B cell (primary cell): ENCODE data around the gene EEA1. TPM values are rescaled to one million over a fixed set of nuclear protein-coding genes. Genes with fewer than 3 reads are reported as not detected.
"Not testable (repeated sequence)": the region's sequence is repeated elsewhere in the genome, so short reads cannot be mapped to it uniquely, and the experiment has no call there.

Experiments used
- ATAC-seq: fragments of 200-7000 bp; cut with Tn5 transposase; one replicate; pipeline ENCODE4 v1.10.0; 2021; ENCODE audit warnings: low read depth, mild to moderate bottlenecking, moderate number of reproducible peaks, moderate library complexity
- CTCF ChIA-PET: fragments of 350-600 bp; sonication (Branson Sonifier 250); formaldehyde crosslinking; loops from one replicate; lab custom pipeline; 2021; ENCODE audit warnings: antibody characterized with exemption, inconsistent platforms; lab: Charles Lee
- POLR2A ChIA-PET: fragments of 350-600 bp; sonication (Branson Sonifier 250); formaldehyde crosslinking; loops from one replicate; lab custom pipeline; 2021; ENCODE audit warnings: antibody characterized with exemption; lab: Charles Lee
- DNase-seq: peaks from one replicate; pipeline ENCODE4 v3.0.0; 2013
- H2AFZ ChIP-seq: 2 replicates; pipeline ENCODE4 v1.6.1; 2012; ENCODE audit warnings: mild to moderate bottlenecking, low read depth, low read length; ENCODE audit not compliant: insufficient read depth, poor library complexity, severe bottlenecking
- H3K27ac ChIP-seq, 2 donors: 1 replicate in 1 of 2; 2 replicates in 1 of 2; pipeline ENCODE4 v1.5.1; 2012 to 2013; ENCODE audit warnings: low read length in 2 of 2, mild to moderate bottlenecking in 2 of 2, moderate library complexity in 1 of 2
- H3K27me3 ChIP-seq, 4 experiments: fragments of 200-600 bp in 1 of 4; sonication (generic) in 1 of 4; replicated peaks in 1 of 4; 1 replicate in 2 of 4; 2 replicates in 2 of 4; pipeline versions ENCODE4 v1.6.1 to v1.7.0; 2013 to 2016; ENCODE audit warnings: low read length in 3 of 4, mild to moderate bottlenecking in 2 of 4, mixed read lengths in 1 of 4, moderate library complexity in 1 of 4; ENCODE audit not compliant: insufficient read depth in 4 of 4, control insufficient read depth in 3 of 4; ENCODE audit errors: control extremely low read depth in 1 of 4
- H3K36me3 ChIP-seq, 2 experiments: replicated peaks in 1 of 2; 1 replicate in 1 of 2; 2 replicates in 1 of 2; pipeline versions ENCODE4 v1.6.1 to v1.7.1; 2013; ENCODE audit warnings: low read length in 1 of 2; ENCODE audit not compliant: insufficient read depth in 2 of 2, control insufficient read depth in 1 of 2; ENCODE audit errors: control extremely low read depth in 1 of 2, extremely low read depth in 1 of 2
- H3K4me1 ChIP-seq, 2 donors: fragments of 200-600 bp in 1 of 2; sonication (generic) in 1 of 2; 1 replicate in 1 of 2; 2 replicates in 1 of 2; pipeline versions ENCODE4 v1.5.1 to v1.6.1; 2013 to 2017; ENCODE audit warnings: low read length in 2 of 2; ENCODE audit not compliant: control insufficient read depth in 2 of 2, insufficient read depth in 2 of 2
- H3K4me2 ChIP-seq: replicated peaks from 2 replicates; pipeline ENCODE3; 2012; ENCODE audit warnings: mild to moderate bottlenecking, low read depth, low read length; ENCODE audit not compliant: poor library complexity, severe bottlenecking
- H3K4me3 ChIP-seq, 5 experiments: fragments of 200-600 bp in 1 of 5; sonication (generic) in 1 of 5; 1 replicate in 3 of 5; 2 replicates in 2 of 5; pipeline versions ENCODE4 v1.5.1 to v1.7.0; 2011 to 2016; ENCODE audit warnings: low read length in 4 of 5, mild to moderate bottlenecking in 4 of 5, low read depth in 2 of 5, control low read depth in 1 of 5, moderate library complexity in 1 of 5; ENCODE audit not compliant: insufficient read depth in 1 of 5; ENCODE audit errors: control extremely low read depth in 1 of 5, extremely low read depth in 1 of 5
- H3K79me2 ChIP-seq: fragments of 200-600 bp; sonication (generic); one replicate; pipeline ENCODE4 v1.6.0; 2016; ENCODE audit warnings: low read length; ENCODE audit not compliant: control insufficient read depth, insufficient read depth
- H3K9ac ChIP-seq: fragments of 200-600 bp; sonication (generic); 2 replicates; pipeline ENCODE4 v1.6.1; 2017; ENCODE audit warnings: mild to moderate bottlenecking, low read length, moderate library complexity
- H3K9me3 ChIP-seq, 3 donors: one replicate each; pipeline versions ENCODE4 v1.6.1 to v1.7.1; 2013; ENCODE audit warnings: low read length in 2 of 3; ENCODE audit not compliant: control insufficient read depth in 2 of 3, insufficient read depth in 1 of 3; ENCODE audit errors: control extremely low read depth in 1 of 3
- H4K20me1 ChIP-seq: 2 replicates; pipeline ENCODE4 v1.6.0; 2012; ENCODE audit warnings: mild to moderate bottlenecking, low read length; ENCODE audit not compliant: insufficient read depth, control insufficient read depth, poor library complexity, severe bottlenecking
- H3K27ac Mint-ChIP-seq: one replicate; pipeline ENCODE4 v1.8.0; 2021; ENCODE audit warnings: mixed read lengths
- H3K27me3 Mint-ChIP-seq: one replicate; pipeline ENCODE4 v1.8.0; 2021; ENCODE audit warnings: mixed read lengths
- H3K4me1 Mint-ChIP-seq: one replicate; pipeline ENCODE4 v1.8.0; 2021; ENCODE audit warnings: mixed read lengths
- H3K4me3 Mint-ChIP-seq: one replicate; pipeline ENCODE4 v1.8.0; 2021; ENCODE audit warnings: mixed read lengths
- H3K9me3 Mint-ChIP-seq: one replicate; pipeline ENCODE4 v1.8.0; 2022; ENCODE audit warnings: mixed read lengths; ENCODE audit not compliant: insufficient read depth
- EZH2 ChIP-seq: IDR thresholded peaks from 2 replicates; pipeline ENCODE4 v1.6.1; 2012; ENCODE audit warnings: borderline replicate concordance, low read depth, mild to moderate bottlenecking, moderate library complexity, low read length; ENCODE audit not compliant: insufficient read depth, poor library complexity, severe bottlenecking
- WGBS: methylation state at CpG from one replicate; pipeline ENCODE4 v1.1.5; 2013; ENCODE audit warnings: missing lambda C conversion rate; ENCODE audit not compliant: insufficient coverage; 5-methylcytosine and 5-hydroxymethylcytosine counted together
- intact Hi-C: fragments of 100-400 bp; cut with micrococcal nuclease; formaldehyde crosslinking; loops from one replicate; pipeline ENCODE4 v1.10.0; 2022
- polyA plus RNA-seq: library from polyadenylated mRNA; depleted of rRNA; stranded (reverse); fragments of >200 nt; gene quantifications from 2 replicates; pipeline ENCODE4 v1.2.3, GENCODE V29; 2012
- total RNA-seq, 2 donors: library from RNA; stranded (reverse); fragments of 120-200 nt in 1 of 2; gene quantifications; 1 replicate in 1 of 2; 2 replicates in 1 of 2; pipeline versions ENCODE4 v1.2.3 to v1.2.4, GENCODE V29; 2013 to 2022
- TF ChIP-seq, protein P1 (sequence below): fragments of 200-600 bp; IDR thresholded peaks from one replicate; pipeline ENCODE4 v1.8.0; 2022; ENCODE audit warnings: antibody characterized with exemption, mild to moderate bottlenecking

The EEA1 gene
- total and polyA plus RNA-seq, 2 donors (not counting 1 experiment from before 2014, with no cell fraction given), result 1.8 to 26.3 TPM

DNA sequence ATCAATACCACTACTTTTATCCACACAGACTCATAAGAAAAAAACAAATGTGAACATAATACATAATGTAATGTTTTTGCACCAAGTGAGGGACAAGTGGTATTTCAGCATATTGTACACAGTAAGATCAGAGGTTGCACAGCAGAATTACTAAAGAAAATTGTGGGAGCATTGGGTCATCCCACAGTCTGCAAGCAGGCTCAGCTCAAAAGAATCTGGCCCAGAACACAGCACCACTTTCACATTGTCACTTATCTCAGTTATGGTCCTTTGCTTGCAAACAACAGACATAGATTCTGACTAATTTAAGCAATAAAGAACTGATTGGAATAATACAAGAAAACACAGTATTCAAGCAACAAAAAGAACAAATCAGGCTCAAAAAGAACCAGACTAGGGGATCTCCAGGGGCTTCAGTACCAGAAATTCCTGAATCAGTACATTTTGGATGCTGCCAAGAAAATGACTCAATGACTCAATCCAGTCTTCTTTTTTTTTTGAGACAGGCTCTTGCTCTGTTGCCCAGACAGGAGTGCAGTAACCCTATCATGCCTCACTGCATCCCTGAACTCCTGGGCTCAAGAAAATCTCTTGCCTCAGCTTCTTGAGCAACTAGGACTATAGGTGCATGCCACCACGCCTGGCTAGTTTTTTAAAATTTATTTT is 42.9 kb upstream of the EEA1 start:
- DNase-seq (no peak), ATAC-seq (no peak)
- Histone ChIP-seq H3K79me2 (peaks cover 6% of the 10 kb centered on the region), H3K4me1 (peaks cover 32 to 43% of the 10 kb centered on the region in 2 donors), H3K9me3 (peaks cover 1 to 9% (median 6%) of the 10 kb centered on the region in 3 donors), H3K9ac (no peak overlapping the region), H3K27ac (peak overlapping the region; percentile 22 to 24), H3K4me2 (peak overlapping the region; percentile 0), H3K36me3 (no peaks in the 10 kb centered on the region), H3K4me3 (no peak overlapping the region), H3K27me3 (no peaks in the 10 kb centered on the region), H4K20me1 (peaks cover 3% of the 10 kb centered on the region), H2AFZ (no peak overlapping the region)
- Mint-ChIP-seq H3K27ac (peak overlapping the region; percentile 64), H3K4me1 (peaks cover 56% of the 10 kb centered on the region), H3K27me3 (no peaks in the 10 kb centered on the region), H3K9me3 (peaks cover 2% of the 10 kb centered on the region), H3K4me3 (peak overlapping the region; percentile 14)
- no CpG with 5 or more reads among the region's 1 CpG for WGBS
- intact Hi-C loops, result loop anchor here (2.0 kb wide), 2 partner anchors 15 to 43 kb away; partner anchors contain the start of gene EEA1
- TF ChIP-seq, protein P1, sequence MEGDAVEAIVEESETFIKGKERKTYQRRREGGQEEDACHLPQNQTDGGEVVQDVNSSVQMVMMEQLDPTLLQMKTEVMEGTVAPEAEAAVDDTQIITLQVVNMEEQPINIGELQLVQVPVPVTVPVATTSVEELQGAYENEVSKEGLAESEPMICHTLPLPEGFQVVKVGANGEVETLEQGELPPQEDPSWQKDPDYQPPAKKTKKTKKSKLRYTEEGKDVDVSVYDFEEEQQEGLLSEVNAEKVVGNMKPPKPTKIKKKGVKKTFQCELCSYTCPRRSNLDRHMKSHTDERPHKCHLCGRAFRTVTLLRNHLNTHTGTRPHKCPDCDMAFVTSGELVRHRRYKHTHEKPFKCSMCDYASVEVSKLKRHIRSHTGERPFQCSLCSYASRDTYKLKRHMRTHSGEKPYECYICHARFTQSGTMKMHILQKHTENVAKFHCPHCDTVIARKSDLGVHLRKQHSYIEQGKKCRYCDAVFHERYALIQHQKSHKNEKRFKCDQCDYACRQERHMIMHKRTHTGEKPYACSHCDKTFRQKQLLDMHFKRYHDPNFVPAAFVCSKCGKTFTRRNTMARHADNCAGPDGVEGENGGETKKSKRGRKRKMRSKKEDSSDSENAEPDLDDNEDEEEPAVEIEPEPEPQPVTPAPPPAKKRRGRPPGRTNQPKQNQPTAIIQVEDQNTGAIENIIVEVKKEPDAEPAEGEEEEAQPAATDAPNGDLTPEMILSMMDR, result no peak
- TF ChIP-seq EZH2, result no peak
- ChIA-PET CTCF (interaction anchor here (1.2 kb wide), 1 partner anchor 15 kb away, joined by 6 read pairs; no protein-coding TSS in a partner anchor), POLR2A (no interaction called here)

DNA sequence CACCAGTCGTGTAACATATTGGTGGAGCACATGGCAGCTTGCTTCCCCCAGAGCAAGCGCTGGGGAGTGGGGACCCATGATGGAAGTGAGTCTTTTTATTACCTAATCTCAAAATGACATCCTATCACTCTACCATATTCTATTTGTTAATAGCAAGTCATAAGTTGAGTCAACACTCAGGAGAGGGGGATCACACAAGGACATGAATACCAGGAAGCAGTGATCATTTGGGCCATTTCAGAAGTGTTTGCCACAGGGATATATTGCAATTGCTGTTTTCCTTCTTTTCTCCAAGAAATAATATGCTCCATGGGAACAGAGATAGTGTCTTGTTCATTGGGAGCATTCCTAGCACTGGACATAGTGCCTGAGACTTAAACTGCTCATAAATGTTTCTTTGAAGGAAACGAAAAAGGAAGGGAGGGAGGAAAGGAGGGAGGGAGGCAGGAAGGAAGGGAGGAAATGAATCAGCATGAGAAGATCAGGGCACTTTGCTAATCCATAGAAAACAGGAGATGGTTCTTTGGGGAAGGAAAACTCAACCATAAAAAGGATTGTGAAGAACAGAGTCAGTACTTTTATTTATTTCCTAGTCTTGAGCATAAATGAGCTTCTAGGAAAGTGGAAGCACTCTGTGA is 39.2 kb upstream of the EEA1 start:
- DNase-seq (no peak), ATAC-seq (no peak)
- no peak overlapping the region for H3K4me3 Mint-ChIP-seq
- no peaks in the 10 kb centered on the region for H3K27me3 ChIP-seq
- TF ChIP-seq, protein P1, result no peak
- TF ChIP-seq EZH2, result no peak
- no peaks in the 10 kb centered on the region for H3K27me3 Mint-ChIP-seq
- H3K79me2 ChIP-seq, result peaks cover 11% of the 10 kb centered on the region
- H4K20me1 ChIP-seq, result peaks cover 6% of the 10 kb centered on the region
- no peaks in the 10 kb centered on the region for H3K9me3 Mint-ChIP-seq
- ChIA-PET CTCF (interaction anchor here (1.5 to 2.1 kb wide), 2 partner anchors 19 to 183 kb away, joined by 5 to 8 read pairs; no protein-coding TSS in a partner anchor), POLR2A (no interaction called here)
- H3K9ac ChIP-seq, result no peak overlapping the region
- peaks cover 32 to 37% of the 10 kb centered on the region in 2 donors for H3K4me1 ChIP-seq
- H3K4me2 ChIP-seq, result no peak overlapping the region
- intact Hi-C loops, result no loop called here
- peaks cover 0 to 1% (median 0%) of the 10 kb centered on the region in 3 donors for H3K9me3 ChIP-seq
- no peak overlapping the region for H3K4me3 ChIP-seq
- no peak overlapping the region for H2AFZ ChIP-seq
- peaks cover 63% of the 10 kb centered on the region for H3K4me1 Mint-ChIP-seq
- peak overlapping the region in 1 of 2 donors; percentile 25 for H3K27ac ChIP-seq
- 33% methylated on average over 1 of the region's 3 CpGs for WGBS
- no peaks in the 10 kb centered on the region for H3K36me3 ChIP-seq
- peak overlapping the region; percentile 73 for H3K27ac Mint-ChIP-seq

DNA sequence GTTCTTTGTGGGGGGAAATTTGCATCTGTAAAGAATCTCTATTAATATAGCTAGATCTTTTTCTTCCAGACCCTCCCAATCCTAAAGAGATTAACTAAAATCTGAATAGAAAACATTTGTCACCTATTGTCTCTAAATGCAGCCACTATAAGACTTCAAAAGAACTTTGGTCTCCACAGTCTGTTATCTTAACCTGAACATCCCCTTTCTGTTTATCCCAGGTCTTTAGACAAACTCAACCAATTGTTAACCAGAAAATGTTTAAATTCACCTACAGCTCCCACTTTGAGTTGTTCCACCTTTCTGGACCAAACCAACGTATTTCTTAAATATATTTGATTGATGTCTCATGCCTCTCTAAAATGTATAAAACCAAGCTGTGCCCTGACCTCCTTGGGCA is 35.3 kb upstream of the EEA1 start:
- H2AFZ ChIP-seq, H3K9me3 ChIP-seq, H3K27ac ChIP-seq, intact Hi-C loops, DNase-seq, H3K4me3 ChIP-seq, H3K36me3 ChIP-seq, H3K27me3 Mint-ChIP-seq, H3K27ac Mint-ChIP-seq, ATAC-seq, H3K79me2 ChIP-seq, H3K9me3 Mint-ChIP-seq, H3K4me2 ChIP-seq, H3K27me3 ChIP-seq, POLR2A ChIA-PET, H3K4me3 Mint-ChIP-seq, H4K20me1 ChIP-seq, H3K9ac ChIP-seq: not testable (repeated sequence)
- no CpG with 5 or more reads among the region's 1 CpG for WGBS
- H3K4me1 ChIP-seq, result peaks cover 7 to 12% of the 10 kb centered on the region in 2 donors
- peaks cover 36% of the 10 kb centered on the region for H3K4me1 Mint-ChIP-seq
- CTCF ChIA-PET, result interaction anchor here (1.5 to 1.6 kb wide), 2 partner anchors 24 to 459 kb away, joined by 3 to 5 read pairs; no protein-coding TSS in a partner anchor
